ENCODE results near the gene TMBIM4.
A peak's percentile ranks its signal among the peaks of the same experiment; 100 is the strongest.

TMBIM4 gene

DNA sequence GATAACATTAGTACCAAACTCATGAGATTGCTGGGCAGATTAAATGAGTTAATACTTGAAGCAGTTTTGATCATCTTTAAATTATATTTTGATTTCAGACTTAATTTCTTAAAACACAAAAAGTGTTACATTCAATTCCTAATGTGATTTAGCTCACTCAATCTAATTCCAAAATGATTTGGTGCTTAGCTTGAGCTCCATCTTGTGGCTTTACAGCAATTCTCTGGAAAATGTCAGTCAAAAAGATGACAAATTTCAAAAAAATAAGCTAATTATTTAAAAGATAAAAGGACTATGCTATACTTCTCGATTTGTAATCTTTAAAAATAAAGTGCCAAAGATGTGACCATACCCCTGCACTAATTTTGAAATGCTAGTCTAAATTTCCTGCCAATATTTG is 49.3 kb downstream of the TMBIM4 start:
- H3K79me2 ChIP-seq (ENCODE audit: low read length) = peaks cover 14% of the 10 kb centered on the region
- no peak overlapping the region for H3K4me3 ChIP-seq (ENCODE audit: low read length)
- H3K4me2 ChIP-seq (ENCODE audit: low read length) = no peak overlapping the region
- no peaks in the 10 kb centered on the region for H3K27me3 ChIP-seq (ENCODE audit: low read depth, low read length)
- no peak overlapping the region for H3K9ac ChIP-seq (ENCODE audit: low read length)
- TF ChIP-seq, protein P1, sequence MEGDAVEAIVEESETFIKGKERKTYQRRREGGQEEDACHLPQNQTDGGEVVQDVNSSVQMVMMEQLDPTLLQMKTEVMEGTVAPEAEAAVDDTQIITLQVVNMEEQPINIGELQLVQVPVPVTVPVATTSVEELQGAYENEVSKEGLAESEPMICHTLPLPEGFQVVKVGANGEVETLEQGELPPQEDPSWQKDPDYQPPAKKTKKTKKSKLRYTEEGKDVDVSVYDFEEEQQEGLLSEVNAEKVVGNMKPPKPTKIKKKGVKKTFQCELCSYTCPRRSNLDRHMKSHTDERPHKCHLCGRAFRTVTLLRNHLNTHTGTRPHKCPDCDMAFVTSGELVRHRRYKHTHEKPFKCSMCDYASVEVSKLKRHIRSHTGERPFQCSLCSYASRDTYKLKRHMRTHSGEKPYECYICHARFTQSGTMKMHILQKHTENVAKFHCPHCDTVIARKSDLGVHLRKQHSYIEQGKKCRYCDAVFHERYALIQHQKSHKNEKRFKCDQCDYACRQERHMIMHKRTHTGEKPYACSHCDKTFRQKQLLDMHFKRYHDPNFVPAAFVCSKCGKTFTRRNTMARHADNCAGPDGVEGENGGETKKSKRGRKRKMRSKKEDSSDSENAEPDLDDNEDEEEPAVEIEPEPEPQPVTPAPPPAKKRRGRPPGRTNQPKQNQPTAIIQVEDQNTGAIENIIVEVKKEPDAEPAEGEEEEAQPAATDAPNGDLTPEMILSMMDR (IDR thresholded peaks at IDR 0.05; ENCODE audit: low read depth, low read length) = peak; percentile 14; the same call in 1 of the 2 replicates
- TF ChIP-seq EZH2phosphoT487 (IDR thresholded peaks at IDR 0.05; ENCODE audit: low read depth) = no peak
- no peaks in the 10 kb centered on the region for H3K9me3 ChIP-seq (ENCODE audit: insufficient read depth, low read length)
- H4K20me1 ChIP-seq (ENCODE audit: insufficient read depth, low read length) = no peaks in the 10 kb centered on the region; the same call in 1 of the 2 replicates
- H2AFZ ChIP-seq (ENCODE audit: low read depth, low read length) = no peak overlapping the region
- H3K36me3 ChIP-seq (replicated peaks; ENCODE audit: low read depth, low read length) = peaks cover 38% of the 10 kb centered on the region
- no peak overlapping the region for H3K27ac ChIP-seq (ENCODE audit: low read length)
- H3K4me1 ChIP-seq (ENCODE audit: low read length) = peaks cover 19% of the 10 kb centered on the region

DNA sequence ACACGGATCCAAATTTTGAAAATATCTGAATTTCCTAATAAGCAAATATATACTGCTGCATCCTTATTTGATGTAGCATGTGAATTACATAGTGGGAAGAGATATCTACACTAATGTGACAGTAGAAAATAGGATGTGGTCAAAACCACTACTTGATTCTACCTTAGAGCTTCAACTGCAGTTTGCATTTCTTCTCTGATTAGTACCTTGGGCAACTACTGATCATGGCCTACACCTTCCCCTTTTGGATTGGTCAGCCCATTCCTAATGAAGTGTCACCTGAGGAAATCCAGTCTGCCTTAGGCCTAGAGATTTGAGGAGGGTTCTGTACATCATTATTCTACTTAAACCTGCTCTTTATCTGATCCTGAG is 49.9 kb downstream of the TMBIM4 start:
- H3K9ac ChIP-seq (ENCODE audit: low read length) = no peak overlapping the region
- H3K79me2 ChIP-seq (ENCODE audit: low read length) = peaks cover 7% of the 10 kb centered on the region; the same call in 1 of the 2 replicates
- H3K4me2 ChIP-seq (ENCODE audit: low read length) = no peak overlapping the region
- H4K20me1 ChIP-seq (ENCODE audit: insufficient read depth, low read length) = no peaks in the 10 kb centered on the region; the same call in 1 of the 2 replicates
- no peaks in the 10 kb centered on the region for H3K27me3 ChIP-seq (ENCODE audit: low read depth, low read length)
- TF ChIP-seq, protein P1 (IDR thresholded peaks at IDR 0.05; ENCODE audit: low read depth, low read length) = no peak
- TF ChIP-seq EZH2phosphoT487 (IDR thresholded peaks at IDR 0.05; ENCODE audit: low read depth) = no peak
- H3K9me3 ChIP-seq (ENCODE audit: insufficient read depth, low read length) = no peaks in the 10 kb centered on the region
- H3K27ac ChIP-seq (ENCODE audit: low read length) = no peak overlapping the region
- peaks cover 32% of the 10 kb centered on the region for H3K36me3 ChIP-seq (replicated peaks; ENCODE audit: low read depth, low read length)
- H2AFZ ChIP-seq (ENCODE audit: low read depth, low read length) = no peak overlapping the region
- no peak overlapping the region for H3K4me3 ChIP-seq (ENCODE audit: low read length)
- H3K4me1 ChIP-seq (ENCODE audit: low read length) = peaks cover 19% of the 10 kb centered on the region

DNA sequence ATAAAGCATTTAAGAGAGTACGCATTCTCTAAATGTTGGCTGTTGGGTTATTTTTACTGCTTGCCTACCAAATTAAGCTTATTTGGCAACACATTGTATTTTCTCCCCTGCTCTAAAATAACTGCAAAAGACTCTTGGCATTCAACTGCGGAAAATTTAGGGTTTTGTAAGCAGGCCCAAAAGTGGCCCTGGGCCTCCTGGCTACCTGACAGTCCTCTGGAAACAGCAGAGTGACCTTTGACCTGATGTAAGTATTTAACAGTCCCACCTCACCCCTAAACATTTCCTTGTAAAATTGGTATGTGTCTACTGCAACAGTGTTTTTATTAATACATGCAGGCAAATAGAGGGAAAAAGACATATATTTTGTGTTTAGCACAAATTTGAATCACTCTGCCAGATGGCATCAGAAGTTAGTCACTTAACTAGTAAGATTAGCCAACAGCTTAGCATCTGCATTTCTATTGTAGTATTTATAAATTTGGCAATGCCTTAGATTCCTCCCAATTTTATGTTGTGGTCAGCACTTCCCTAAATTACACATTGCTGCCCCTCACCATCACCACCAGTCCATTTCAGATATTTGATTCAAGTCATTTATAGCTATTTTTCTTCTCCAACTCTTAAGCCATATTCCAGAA is 50.4 kb downstream of the TMBIM4 start:
- H2AFZ ChIP-seq (ENCODE audit: low read depth, low read length) = no peak overlapping the region
- no peaks in the 10 kb centered on the region; the same call in 1 of the 2 replicates for H4K20me1 ChIP-seq (ENCODE audit: insufficient read depth, low read length)
- no peak overlapping the region for H3K4me2 ChIP-seq (ENCODE audit: low read length)
- H3K79me2 ChIP-seq (ENCODE audit: low read length) = 0 out of 2 replicates have a peak, but pooled peaks cover 2% of the 10 kb centered on the region
- TF ChIP-seq, protein P1 (IDR thresholded peaks at IDR 0.05; ENCODE audit: low read depth, low read length) = no peak
- no peak for TF ChIP-seq EZH2phosphoT487 (IDR thresholded peaks at IDR 0.05; ENCODE audit: low read depth)
- H3K4me3 ChIP-seq (ENCODE audit: low read length) = no peak overlapping the region
- peaks cover 27% of the 10 kb centered on the region for H3K36me3 ChIP-seq (replicated peaks; ENCODE audit: low read depth, low read length)
- no peaks in the 10 kb centered on the region for H3K9me3 ChIP-seq (ENCODE audit: insufficient read depth, low read length)
- no peaks in the 10 kb centered on the region for H3K27me3 ChIP-seq (ENCODE audit: low read depth, low read length)
- no peak overlapping the region for H3K27ac ChIP-seq (ENCODE audit: low read length)
- no peak overlapping the region for H3K9ac ChIP-seq (ENCODE audit: low read length)
- peaks cover 19% of the 10 kb centered on the region for H3K4me1 ChIP-seq (ENCODE audit: low read length)

DNA sequence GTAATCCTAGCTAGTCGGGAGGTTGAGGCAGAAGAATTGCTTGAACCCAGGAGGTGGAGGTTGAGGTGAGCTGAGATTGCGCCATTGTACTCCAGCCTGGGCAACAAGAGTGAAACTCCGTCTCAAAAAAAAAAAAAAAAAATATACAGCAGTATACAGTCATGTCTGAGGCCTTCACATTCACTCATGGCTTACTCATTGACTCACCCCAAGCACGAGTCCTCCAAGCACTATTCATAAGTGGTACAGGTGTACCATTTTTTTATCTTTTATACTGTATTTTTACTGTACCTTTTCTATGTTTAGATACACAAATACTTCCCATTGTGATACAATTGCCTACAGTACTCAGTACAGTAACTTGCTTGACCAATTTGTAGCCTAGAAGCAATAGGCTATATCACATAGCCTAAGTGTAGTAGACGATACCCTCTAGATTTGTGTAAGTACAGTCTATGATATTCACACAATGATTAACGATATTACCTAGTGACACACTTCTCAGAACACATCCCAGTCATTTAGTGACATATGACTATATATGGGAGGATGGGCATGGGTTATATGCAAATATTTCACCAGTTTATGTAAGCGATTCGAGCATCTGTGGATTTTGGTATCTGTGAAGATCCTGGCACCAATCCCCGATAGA is 51.4 kb downstream of the TMBIM4 start:
- H4K20me1 ChIP-seq (ENCODE audit: insufficient read depth, low read length) = no peaks in the 10 kb centered on the region
- peaks cover 22% of the 10 kb centered on the region for H3K36me3 ChIP-seq (replicated peaks; ENCODE audit: low read depth, low read length)
- H3K4me3 ChIP-seq (ENCODE audit: low read length) = no peak overlapping the region
- TF ChIP-seq, protein P1 (IDR thresholded peaks at IDR 0.05; ENCODE audit: low read depth, low read length) = no peak
- TF ChIP-seq EZH2phosphoT487 (IDR thresholded peaks at IDR 0.05; ENCODE audit: low read depth) = no peak
- no peaks in the 10 kb centered on the region for H3K79me2 ChIP-seq (ENCODE audit: low read length)
- H3K9ac ChIP-seq (ENCODE audit: low read length) = no peak overlapping the region
- 0 out of 2 replicates have a peak overlapping the region, but pooled peaks have one; percentile 20 for H3K27ac ChIP-seq (ENCODE audit: low read length)
- no peak overlapping the region for H2AFZ ChIP-seq (ENCODE audit: low read depth, low read length)
- H3K4me2 ChIP-seq (ENCODE audit: low read length) = peak overlapping the region; percentile 40
- no peaks in the 10 kb centered on the region for H3K27me3 ChIP-seq (ENCODE audit: low read depth, low read length)
- no peaks in the 10 kb centered on the region for H3K9me3 ChIP-seq (ENCODE audit: insufficient read depth, low read length)
- peaks cover 19% of the 10 kb centered on the region for H3K4me1 ChIP-seq (ENCODE audit: low read length)
